WI38 (cell line): ENCODE measurements around the gene CXCR1.
A peak's percentile ranks its signal among the peaks of the same experiment; 100 is the strongest.

ENCODE experiments used
- H3K4me3 ChIP-seq: 2 replicates; pipeline ENCODE4 v1.5.1; 2011; ENCODE audit warnings: low read depth, mild to moderate bottlenecking, control low read depth, low read length
- TF ChIP-seq, protein P1 (sequence below): IDR thresholded peaks from 2 replicates; pipeline ENCODE4 v1.5.1; 2012; ENCODE audit warnings: low read depth, mild to moderate bottlenecking, control low read depth, low read length

Gene CXCR1

DNA sequence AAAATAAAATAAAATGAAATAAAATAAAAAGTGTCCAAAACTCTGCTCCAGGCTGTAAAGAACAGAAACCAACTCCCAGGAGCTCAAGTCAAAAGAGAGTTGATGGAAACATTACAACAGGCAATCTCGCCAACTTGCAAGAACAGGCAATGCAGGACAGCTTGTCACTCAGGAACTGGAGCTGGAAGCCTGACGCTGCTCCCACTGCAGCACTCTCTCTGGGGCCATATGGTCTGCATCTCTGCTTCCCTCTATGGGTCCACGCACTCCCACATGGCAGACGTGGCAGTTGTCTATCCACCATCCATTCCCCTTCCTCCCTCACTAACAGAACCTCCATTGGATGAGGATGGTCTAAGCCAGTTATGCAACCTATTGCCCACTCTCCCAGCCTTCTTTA is 26.9 kb upstream of the CXCR1 start:
- H3K4me3 ChIP-seq, result no peak overlapping the region
- TF ChIP-seq, protein P1, sequence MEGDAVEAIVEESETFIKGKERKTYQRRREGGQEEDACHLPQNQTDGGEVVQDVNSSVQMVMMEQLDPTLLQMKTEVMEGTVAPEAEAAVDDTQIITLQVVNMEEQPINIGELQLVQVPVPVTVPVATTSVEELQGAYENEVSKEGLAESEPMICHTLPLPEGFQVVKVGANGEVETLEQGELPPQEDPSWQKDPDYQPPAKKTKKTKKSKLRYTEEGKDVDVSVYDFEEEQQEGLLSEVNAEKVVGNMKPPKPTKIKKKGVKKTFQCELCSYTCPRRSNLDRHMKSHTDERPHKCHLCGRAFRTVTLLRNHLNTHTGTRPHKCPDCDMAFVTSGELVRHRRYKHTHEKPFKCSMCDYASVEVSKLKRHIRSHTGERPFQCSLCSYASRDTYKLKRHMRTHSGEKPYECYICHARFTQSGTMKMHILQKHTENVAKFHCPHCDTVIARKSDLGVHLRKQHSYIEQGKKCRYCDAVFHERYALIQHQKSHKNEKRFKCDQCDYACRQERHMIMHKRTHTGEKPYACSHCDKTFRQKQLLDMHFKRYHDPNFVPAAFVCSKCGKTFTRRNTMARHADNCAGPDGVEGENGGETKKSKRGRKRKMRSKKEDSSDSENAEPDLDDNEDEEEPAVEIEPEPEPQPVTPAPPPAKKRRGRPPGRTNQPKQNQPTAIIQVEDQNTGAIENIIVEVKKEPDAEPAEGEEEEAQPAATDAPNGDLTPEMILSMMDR, result no peak

DNA sequence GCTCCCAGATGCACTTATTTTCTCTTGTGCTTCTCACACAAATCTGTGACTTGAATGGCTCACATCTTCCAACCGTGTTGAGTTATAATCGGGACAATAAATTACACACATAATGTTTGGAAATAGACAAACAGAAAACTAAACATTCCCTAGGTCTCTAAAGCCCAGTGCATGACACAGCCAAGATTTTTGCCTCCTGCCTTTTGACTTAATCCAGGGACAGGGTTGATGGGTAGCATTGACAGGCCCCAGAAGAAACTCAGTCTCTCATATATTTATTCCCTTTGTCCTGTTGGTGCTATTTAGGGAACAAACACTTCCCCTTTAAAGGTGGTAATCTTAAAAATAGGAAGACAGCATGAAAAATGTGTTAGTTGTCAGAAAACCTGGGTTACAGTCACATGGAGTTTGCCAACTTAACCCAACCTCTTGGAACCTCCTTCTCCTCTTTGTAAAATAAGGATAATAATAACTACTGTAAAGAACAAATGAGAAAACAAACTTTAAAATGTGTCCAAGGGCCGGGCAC is 26.2 kb upstream of the CXCR1 start:
- TF ChIP-seq, protein P1, result no peak
- no peak overlapping the region for H3K4me3 ChIP-seq

DNA sequence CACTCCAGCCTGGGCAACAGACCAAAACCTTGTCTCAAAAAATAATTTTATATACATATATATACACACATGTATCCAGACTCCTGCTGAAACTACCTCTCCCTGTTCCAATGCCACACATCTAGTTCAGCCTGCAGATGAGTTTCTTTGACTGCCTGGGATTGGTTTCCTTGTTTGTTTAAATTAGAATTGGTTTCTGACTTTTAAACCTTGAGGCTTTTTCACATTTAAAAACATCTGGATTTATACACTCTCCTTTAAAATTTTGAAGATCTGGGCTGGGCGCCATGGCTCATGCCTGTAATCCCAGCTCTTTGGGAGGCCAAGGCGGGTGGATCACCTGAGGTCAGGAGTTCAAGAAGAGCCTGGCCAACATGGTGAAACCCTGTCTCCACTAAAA is 21.8 kb upstream of the CXCR1 start:
- no peak overlapping the region for H3K4me3 ChIP-seq
- TF ChIP-seq, protein P1, result no peak

DNA sequence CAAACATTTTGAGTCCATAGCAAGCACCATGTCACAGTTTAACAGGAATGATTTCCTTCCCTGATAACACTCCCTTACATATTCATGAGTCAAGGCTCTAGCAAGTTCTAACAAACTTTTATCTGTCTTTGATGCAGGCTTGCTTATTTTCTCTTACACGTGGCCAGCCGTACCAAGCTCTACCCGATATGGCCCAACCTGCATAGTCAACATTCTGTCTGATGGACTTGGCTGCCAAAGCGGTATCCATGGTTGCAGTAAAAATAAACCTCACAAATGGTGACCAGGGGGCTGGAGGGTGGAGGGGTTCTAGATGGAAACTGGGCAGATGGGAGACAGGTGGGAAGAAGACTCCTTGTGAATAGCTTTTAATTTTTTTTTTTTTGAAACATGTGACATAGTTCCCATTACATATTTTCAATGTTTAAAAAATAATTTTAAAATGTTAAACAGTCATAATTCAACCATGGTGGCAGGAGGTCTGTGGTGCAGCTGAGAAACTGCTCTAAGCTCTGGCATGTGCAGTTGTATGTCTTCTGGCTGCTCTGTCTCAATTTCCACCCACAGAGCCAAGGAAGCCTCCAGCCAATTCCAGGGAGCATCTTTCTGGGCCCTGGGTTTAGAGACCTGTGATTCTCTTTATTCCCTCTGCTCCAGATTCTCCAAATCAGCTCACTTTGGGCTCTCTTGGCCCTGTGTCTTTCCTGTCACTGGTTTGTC is 20.7 kb upstream of the CXCR1 start:
- no peak overlapping the region for H3K4me3 ChIP-seq
- TF ChIP-seq, protein P1, result no peak

DNA sequence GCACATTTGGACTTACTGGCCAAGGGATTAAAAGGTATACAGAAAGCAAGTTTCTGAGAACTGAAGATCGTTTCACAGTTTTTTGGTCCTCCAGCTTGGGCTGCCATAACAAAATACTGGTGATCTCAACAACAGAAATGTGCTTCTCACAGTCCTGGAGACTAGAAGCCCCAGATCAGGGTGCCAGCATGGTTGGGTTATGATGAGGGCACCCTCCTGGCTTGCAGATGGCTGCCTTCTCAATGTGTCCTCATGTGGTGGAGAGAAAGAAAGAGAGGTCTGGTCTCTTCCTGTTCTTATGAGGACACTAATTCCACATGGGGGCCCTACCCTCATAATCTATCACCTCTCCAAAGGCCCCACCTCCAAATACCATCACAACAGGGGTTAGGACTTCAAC is 20.1 kb upstream of the CXCR1 start:
- H3K4me3 ChIP-seq, result no peak overlapping the region

DNA sequence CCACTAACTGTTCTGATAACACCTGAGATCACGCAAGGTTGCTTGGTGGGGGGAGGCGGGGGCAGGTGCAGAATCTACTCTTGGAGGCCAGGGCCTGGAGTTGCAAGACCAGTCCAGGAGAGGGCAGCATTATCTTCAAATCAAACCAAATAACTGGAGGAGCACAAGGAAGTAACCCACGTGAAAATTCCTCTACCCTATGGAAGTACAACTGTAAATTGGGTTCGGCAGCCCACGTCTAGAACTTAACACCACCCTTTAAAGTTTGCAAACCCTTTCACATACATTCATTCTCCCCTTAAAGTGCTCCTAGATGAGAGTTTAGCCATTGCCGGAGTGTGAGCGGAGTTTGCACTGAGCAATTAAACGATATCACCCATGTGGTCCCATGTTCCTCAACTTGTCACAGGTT is 19.6 kb upstream of the CXCR1 start:
- TF ChIP-seq, protein P1, result peak; percentile 71
- H3K4me3 ChIP-seq, result no peak overlapping the region

More for the DNA sequence above, 20.1 kb upstream of the CXCR1 start:
- TF ChIP-seq, protein P1, result no peak

DNA sequence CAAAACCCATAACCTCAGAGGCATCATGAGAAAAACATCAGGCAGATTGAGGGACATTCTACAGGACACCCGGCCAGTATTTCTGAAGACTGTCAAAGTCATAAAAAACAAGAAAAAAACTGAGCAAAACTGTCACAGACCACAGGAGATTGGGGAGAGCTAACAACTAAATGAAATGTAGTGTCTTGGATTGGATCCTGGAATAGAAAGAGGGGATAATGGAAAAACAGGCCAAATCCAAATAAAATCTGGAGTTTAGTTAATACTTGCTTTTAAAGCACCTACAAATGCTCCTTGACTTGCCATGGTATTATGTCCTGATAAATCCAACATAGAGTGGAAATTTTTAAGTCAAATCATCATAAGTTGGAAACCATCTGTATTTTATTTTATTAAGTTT is 17.6 kb upstream of the CXCR1 start:
- TF ChIP-seq, protein P1, result no peak
- H3K4me3 ChIP-seq, result no peak overlapping the region
